Gastroesophageal sphincter (tissue), 3 donors: ENCODE results near the gene PLAGL2.

Source experiments
- POLR2A ChIP-seq, 2 donors: fragments of 450-650 bp; IDR thresholded peaks; one replicate each; pipeline ENCODE4 v1.6.1; 2017; ENCODE audit warnings: antibody characterized with exemption in 2 of 2, mild to moderate bottlenecking in 2 of 2, moderate library complexity in 1 of 2
- POLR2AphosphoS5 ChIP-seq: sonication (generic); formaldehyde crosslinking; IDR thresholded peaks from one replicate; pipeline ENCODE4 v1.6.1; 2017; ENCODE audit warnings: antibody characterized with exemption
- TF ChIP-seq, protein P1 (sequence below), 4 experiments: fragments of 200-600 bp in 2 of 4; fragments of 450-650 bp in 2 of 4; sonication (generic) in 1 of 4; IDR thresholded peaks; one replicate each; pipeline ENCODE4 v1.5.1; 2017 to 2019; ENCODE audit warnings: antibody characterized with exemption in 4 of 4, mild to moderate bottlenecking in 2 of 4, moderate library complexity in 2 of 4

GRCh38 chr20:32229251-32229747, 21.8 kb upstream of the PLAGL2 start:
- TF ChIP-seq, protein P1, sequence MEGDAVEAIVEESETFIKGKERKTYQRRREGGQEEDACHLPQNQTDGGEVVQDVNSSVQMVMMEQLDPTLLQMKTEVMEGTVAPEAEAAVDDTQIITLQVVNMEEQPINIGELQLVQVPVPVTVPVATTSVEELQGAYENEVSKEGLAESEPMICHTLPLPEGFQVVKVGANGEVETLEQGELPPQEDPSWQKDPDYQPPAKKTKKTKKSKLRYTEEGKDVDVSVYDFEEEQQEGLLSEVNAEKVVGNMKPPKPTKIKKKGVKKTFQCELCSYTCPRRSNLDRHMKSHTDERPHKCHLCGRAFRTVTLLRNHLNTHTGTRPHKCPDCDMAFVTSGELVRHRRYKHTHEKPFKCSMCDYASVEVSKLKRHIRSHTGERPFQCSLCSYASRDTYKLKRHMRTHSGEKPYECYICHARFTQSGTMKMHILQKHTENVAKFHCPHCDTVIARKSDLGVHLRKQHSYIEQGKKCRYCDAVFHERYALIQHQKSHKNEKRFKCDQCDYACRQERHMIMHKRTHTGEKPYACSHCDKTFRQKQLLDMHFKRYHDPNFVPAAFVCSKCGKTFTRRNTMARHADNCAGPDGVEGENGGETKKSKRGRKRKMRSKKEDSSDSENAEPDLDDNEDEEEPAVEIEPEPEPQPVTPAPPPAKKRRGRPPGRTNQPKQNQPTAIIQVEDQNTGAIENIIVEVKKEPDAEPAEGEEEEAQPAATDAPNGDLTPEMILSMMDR (IDR thresholded peaks at IDR 0.05) = no peak
- no peak for TF ChIP-seq POLR2A (IDR thresholded peaks at IDR 0.05)
- TF ChIP-seq POLR2AphosphoS5 = no peak
